HPDE6-E6E7 (cell line): ENCODE data around the gene ATL3.
"Not testable (repeated sequence)": the region's sequence is repeated elsewhere in the genome, so short reads cannot be mapped to it uniquely, and the experiment has no call there.

Experiments used
- DNase-seq: peaks from one replicate; pipeline ENCODE4 v3.0.0; 2011; ENCODE audit warnings: missing footprints; ENCODE audit errors: extremely low spot score

ATL3 gene

DNA sequence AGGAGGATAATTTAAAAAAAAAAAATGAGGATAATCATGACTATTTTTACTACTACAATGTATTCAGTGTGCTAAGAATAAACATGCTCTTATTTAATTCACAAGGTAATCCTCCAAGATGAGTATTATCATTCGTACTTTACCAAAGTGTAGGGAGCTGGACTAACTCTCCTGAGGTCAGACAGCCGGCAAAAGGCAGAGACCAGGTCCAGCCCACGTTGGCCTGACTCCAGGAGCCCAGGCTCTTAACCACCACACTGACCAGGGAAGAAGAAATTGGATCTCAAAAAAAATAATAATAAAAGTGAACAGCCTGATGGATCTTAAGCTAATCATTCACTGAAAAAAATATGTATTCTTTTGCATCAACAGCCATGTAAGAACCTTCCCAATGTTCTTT lies 82.2 kb downstream of the ATL3 start:
- no peak for DNase-seq

DNA sequence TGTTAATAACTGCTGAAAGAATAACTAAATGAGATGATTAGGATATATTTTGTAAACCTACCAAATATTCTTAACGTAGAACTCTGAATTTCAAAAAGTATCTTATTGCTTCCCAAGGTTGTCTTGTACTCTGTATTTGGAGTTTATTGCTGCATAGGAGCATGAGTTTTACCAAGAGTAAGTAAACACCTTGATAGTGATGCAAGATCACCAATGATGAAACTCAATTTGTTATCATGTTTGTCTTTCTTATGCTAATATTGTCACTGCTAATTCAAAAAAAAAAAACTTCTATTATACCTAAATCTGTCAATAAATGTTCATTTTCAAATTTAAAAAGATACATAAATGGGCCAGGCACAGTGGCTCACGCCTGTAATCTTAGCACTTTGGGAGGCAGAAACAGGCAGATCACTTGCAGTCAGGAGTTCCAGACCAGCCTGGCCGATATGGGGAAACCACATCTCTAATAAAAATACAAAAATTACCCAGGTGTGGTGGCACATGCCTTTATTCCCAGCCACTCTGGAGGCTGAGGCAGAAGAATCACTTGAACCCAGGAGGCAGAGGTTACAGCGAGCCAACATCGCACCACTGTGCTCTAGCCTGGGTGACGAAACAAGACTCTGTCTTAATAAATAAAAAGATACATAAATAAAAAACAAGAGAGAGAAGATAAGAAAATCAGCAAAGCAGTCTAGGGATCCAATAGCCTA lies 84.6 kb downstream of the ATL3 start:
- no peak for DNase-seq

- DNase-seq, result no peak
Observed at GRCh38 chr11:63583357-63583677, 87.9 kb downstream of the ATL3 start.

DNA sequence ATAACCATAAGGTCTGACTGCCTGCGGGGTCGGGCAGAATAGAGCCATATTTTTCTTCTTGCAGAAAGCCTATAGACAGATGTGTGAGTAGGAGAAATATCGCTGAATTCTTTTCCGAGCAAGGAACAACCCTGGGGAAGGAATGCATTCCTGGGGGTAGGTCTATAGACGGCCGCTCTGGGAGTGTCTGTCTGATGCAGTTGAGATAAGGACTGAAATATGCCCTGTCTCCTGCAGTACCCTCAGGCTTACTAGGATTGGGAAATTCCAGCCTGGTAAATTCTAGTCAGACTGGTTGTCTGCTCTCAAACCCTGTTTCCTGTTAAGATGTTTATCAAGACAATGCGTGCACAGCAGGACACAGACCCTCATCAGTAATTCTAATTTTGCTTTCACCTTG lies 90.0 kb downstream of the ATL3 start:
- not testable (repeated sequence) for DNase-seq

DNA sequence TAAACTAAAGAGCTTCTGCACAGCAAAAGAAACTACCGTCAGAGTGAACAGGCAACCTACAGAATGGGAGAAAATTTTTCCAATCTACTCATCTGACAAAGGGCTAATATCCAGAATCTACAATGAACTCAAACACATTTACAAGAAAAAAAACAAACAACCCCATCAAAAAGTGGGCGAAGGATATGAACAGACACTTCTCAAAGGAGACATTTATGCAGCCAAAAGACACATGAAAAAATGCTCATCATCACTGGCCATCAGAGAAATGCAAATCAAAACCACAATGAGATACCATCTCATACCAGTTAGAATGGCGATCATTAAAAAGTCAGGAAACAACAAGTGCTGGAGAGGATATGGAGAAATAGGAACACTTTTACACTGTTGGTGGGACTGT lies 92.3 kb downstream of the ATL3 start:
- DNase-seq, result not testable (repeated sequence)

DNA sequence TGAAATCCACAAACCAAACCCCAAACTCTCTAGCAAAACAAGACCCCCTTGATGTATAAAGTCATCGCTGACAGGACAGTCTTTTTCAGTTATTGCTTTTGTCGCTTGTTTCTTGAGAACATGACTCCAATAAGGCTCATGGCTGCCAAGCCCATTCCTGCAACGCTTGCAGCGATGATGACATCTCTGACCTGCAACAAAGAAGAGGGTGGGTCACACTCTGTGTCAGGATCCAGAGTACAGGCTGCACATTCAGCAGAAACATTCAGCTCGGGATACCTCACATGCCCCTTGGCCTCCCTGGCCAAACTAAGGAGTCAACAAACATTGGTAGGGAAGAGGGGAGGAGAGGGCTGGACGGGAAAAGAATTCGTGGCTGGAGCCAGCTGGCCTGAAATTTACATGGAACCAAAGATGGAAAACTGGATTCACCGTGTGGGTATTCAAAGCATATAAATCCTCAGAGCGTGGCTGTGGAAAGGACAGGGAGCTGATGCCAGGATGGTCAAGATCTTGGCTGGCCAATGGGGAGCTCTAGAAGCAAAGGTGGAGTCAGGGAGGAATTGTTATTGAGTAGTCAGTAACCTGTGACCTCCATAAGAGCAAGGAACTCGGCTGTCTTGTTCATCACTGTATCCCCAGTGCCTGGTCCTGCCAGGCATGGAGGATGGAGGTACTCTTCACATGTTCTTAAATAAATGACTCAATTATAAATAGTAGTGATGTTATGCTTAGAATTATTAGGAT lies 96.1 kb downstream of the ATL3 start:
- no peak for DNase-seq
